Thoracic aorta (tissue), 2 donors: ENCODE measurements around the gene INTS11. TPM values are rescaled to one million over a fixed set of nuclear protein-coding genes. Genes with fewer than 3 reads are reported as not detected.

Experiments
- ATAC-seq: fragments of 150-250 bp; one replicate; pipeline ENCODE4 v1.8.0; 2017; ENCODE audit warnings: low read depth; ENCODE audit not compliant: insufficient number of reproducible peaks, low FRiP score
- DNase-seq: peaks from one replicate; pipeline ENCODE4 v3.0.0-alpha.2; 2020; ENCODE audit warnings: low spot score
- H3K27ac ChIP-seq, 2 donors: fragments of 200-600 bp; sonication (generic); 1 replicate in 1 of 2; 2 replicates in 1 of 2; pipeline ENCODE4 v1.5.1; 2016; ENCODE audit warnings: mild to moderate bottlenecking in 2 of 2, moderate library complexity in 2 of 2
- H3K27me3 ChIP-seq: fragments of 200-600 bp; sonication (generic); replicated peaks from 2 replicates; pipeline ENCODE4 v1.6.0; 2016; ENCODE audit warnings: mild to moderate bottlenecking; ENCODE audit not compliant: insufficient read depth
- H3K36me3 ChIP-seq: fragments of 200-600 bp; sonication (generic); one replicate; pipeline ENCODE4 v1.5.1; 2016
- H3K4me1 ChIP-seq, 2 donors: fragments of 200-600 bp; sonication (generic); 1 replicate in 1 of 2; 2 replicates in 1 of 2; pipeline versions ENCODE4 v1.5.1 to v1.6.0; 2016; ENCODE audit warnings: low read depth in 2 of 2, mild to moderate bottlenecking in 1 of 2; ENCODE audit not compliant: control insufficient read depth in 1 of 2
- H3K4me3 ChIP-seq: fragments of 200-600 bp; sonication (generic); 2 replicates; pipeline ENCODE4 v1.5.1; 2016; ENCODE audit warnings: mild to moderate bottlenecking
- H3K9me3 ChIP-seq: fragments of 200-600 bp; sonication (generic); 2 replicates; pipeline ENCODE4 v1.5.1; 2016
- total RNA-seq, 2 donors: library from RNA; depleted of rRNA; stranded (reverse); fragments of >200 nt; gene quantifications; one replicate each; pipeline versions ENCODE4 v1.1.0 to v1.2.3, GENCODE V29; 2016
- TF ChIP-seq, protein P1 (sequence below): fragments of 200-600 bp; sonication (generic); IDR thresholded peaks from one replicate; pipeline ENCODE4 v1.5.1; 2019; ENCODE audit warnings: antibody characterized with exemption

The INTS11 gene
- total RNA-seq, 2 donors from 2014 or later = 192 to 195 TPM

DNA sequence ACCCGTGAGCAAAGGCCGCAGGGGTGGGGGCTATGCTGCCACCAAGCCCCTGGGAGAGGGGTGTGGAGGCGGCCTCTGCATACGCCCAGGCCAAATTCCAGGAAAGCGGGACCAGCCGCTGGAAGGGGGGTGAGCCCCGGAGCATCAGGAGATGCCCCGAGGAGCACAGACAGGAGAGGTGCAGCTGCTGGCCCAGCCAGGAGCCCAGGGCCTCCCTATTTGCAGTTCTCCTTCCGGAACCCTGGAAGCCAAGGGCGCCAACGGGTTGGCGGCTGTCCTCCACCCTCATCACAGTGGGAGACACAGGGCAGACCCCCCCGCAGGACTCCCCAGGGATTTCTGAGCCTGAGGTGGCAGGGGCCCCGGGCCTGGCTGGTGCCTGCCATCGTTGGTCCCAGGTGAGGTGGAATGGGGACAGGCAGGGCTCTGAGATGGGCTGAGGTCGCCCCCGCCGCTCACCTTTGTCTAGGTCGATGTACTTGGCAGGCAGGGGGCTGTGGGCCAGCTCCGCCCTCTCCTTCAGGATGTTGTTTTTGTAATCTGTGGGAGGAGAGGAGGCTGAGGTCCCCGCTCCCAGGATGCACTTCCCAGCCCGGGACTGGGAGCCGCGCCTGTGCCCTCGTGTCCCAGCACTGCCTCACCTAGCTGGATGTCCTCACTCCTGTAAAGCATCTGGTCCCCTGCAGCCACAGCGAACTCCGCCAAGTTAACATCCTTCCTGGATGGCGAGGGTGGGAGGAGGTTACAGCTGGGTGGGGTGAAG, 29.1 kb upstream of the INTS11 start:
- Histone ChIP-seq H3K4me3 (no peak overlapping the region), H3K36me3 (peaks cover 12% of the 10 kb centered on the region), H3K27me3 (no peaks in the 10 kb centered on the region), H3K9me3 (no peaks in the 10 kb centered on the region), H3K27ac (peak overlapping the region in 1 of 2 donors; percentile 17), H3K4me1 (peaks cover 14 to 52% of the 10 kb centered on the region in 2 donors)
- TF ChIP-seq, protein P1, sequence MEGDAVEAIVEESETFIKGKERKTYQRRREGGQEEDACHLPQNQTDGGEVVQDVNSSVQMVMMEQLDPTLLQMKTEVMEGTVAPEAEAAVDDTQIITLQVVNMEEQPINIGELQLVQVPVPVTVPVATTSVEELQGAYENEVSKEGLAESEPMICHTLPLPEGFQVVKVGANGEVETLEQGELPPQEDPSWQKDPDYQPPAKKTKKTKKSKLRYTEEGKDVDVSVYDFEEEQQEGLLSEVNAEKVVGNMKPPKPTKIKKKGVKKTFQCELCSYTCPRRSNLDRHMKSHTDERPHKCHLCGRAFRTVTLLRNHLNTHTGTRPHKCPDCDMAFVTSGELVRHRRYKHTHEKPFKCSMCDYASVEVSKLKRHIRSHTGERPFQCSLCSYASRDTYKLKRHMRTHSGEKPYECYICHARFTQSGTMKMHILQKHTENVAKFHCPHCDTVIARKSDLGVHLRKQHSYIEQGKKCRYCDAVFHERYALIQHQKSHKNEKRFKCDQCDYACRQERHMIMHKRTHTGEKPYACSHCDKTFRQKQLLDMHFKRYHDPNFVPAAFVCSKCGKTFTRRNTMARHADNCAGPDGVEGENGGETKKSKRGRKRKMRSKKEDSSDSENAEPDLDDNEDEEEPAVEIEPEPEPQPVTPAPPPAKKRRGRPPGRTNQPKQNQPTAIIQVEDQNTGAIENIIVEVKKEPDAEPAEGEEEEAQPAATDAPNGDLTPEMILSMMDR = no peak
- DNase-seq = no peak
- ATAC-seq = no peak

DNA sequence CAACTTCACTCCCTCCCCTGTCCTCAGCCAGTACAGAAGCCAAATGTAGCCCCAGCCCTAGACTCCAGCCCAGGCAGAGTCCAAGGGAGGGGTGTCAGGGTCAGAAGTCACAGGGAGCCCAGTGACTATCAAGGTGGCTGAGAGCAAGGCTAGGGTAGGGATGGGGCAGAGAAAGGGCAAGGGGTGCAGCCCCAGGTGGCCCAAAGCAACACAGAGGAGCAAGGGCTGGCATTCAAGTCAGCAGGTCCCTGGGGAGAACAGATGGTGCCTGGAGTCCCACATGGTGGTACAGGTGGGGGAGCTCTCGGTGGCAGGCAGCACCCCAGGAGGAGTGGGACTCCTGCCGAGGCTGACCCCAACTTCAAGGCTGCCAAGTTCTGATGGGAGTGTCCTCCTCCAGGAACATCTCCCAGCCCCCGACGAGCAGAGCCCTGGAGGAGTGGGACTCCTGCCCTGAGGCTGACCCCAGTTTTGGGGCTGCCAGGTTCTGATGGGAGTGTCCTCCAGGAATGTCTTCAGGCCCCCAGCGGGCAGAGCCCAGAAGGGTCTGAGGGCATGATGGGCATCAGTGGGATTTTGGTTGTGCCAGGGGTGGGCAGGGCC, 28.4 kb upstream of the INTS11 start:
- no peak overlapping the region for H3K4me3 ChIP-seq
- no peak for DNase-seq
- ATAC-seq = no peak
- H3K27me3 ChIP-seq = no peaks in the 10 kb centered on the region
- no peaks in the 10 kb centered on the region for H3K9me3 ChIP-seq
- peaks cover 12% of the 10 kb centered on the region for H3K36me3 ChIP-seq
- H3K4me1 ChIP-seq = peaks cover 15 to 55% of the 10 kb centered on the region in 2 donors
- peak overlapping the region; percentile 66 for H3K27ac ChIP-seq
- TF ChIP-seq, protein P1 = no peak

DNA sequence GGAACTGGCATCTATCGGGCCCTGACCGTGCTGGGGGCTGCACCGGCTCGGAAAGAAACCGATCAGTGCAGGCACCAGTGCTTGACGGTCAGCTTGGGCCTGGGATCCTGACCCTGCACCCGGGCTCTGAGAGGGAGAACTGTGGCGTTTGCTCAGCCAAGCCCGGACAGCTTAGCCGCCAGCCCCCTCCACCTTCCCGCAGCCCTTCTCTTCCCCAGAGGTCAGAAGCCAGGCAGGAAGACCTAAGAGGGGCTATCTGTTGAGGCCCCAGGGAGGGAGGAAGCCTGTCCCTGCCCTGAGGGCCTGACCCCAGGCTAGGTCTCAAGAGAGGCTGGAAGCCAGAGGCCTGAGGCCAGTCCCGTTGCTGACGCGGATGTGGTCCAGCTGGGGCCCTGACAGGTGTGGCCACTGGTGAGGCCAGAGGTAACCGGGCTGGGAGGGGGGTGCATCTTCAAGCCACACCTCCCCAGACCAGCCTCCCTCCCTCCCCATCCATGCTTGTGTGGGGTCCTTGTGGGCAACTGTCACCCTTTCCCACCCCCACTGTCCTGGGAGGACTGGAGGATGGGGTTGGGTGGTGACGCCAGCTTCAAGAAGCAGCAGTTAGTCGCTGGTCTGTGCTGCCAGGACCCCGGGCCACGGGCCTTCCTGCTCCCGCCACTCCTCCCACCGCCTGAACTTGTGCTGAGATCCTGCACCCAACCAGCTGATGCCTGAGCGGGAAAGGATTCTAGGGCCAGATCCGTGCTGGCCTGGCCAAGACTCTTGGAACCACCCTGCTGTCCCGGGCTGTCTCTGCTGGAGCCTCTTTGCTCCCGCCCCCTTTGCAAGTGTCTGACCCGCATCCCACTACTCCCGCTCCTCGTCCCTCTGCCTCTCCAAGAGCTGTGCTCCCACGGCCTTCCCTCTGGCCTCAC, 27.3 kb upstream of the INTS11 start:
- H3K27me3 ChIP-seq = no peaks in the 10 kb centered on the region
- DNase-seq (no peak), ATAC-seq (no peak)
- H3K27ac ChIP-seq = peak overlapping the region; percentile 66
- H3K9me3 ChIP-seq = no peaks in the 10 kb centered on the region
- TF ChIP-seq, protein P1 = no peak
- H3K36me3 ChIP-seq = peaks cover 12% of the 10 kb centered on the region
- no peak overlapping the region for H3K4me3 ChIP-seq
- H3K4me1 ChIP-seq = peaks cover 24 to 63% of the 10 kb centered on the region in 2 donors

DNA sequence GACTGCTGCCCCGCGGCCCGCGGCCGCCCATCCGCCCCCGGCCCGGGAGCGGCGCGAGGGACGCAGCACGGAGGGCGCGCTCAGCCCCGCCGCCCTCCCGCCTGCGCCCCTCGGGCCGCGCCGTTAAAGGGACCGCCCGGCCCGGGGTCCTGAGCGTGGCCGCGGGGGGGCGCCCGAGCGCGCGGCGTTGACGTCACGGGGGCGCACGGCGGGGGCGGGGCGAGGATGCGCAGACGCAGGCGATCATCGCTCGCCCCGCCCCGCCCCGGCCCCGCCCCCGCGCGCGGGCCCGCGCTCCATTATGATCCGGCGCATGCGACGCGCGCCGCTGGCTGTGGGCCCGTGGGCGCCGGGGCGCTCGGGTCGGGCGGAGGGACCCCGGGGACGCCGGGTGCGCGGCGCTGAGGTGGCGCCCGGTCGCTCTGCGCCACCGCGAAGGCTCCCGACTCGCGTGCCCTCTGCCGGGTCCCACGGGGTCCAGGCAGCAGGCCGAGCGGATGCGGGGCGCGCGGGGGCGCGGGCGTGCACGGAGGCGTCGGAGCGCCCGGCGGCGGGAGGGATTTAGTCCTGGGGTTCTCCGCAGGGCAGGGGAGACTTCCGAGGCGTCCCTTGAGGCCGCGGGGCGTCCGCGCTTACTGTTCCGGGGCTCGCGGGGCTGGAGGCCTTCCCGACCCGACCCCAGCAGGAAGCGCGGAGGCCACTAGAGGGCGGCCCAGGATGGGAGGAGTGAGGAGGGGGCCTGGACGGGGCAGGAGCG, 25.0 kb upstream of the INTS11 start, which contains the start of gene DVL1:
TSS of gene DVL1 (minus strand) at position 163 of the 757 bp plus-strand sequence. CDS start 353 bp downstream, outside the sequence.
- peak within 1 kb of the TSS; percentile 71 to 81 for H3K27ac ChIP-seq
- no peaks in the 10 kb centered on the region for H3K9me3 ChIP-seq
- H3K4me3 ChIP-seq = peak within 1 kb of the TSS; percentile 91
- peaks cover 11% of the 10 kb centered on the region for H3K36me3 ChIP-seq
- TF ChIP-seq, protein P1 = peak; percentile 48
- no peaks in the 10 kb centered on the region for H3K27me3 ChIP-seq
- DNase-seq (no peak), ATAC-seq (peak; percentile 83)
- peaks cover 28 to 76% of the 10 kb centered on the region in 2 donors for H3K4me1 ChIP-seq
